GM20000 (cell line): ENCODE data around the gene DIAPH3.

ENCODE experiments used
- DNase-seq: peaks from one replicate; pipeline ENCODE4 v3.0.0; 2012; ENCODE audit warnings: low spot score
- TF ChIP-seq, protein P1 (sequence below): IDR thresholded peaks from 2 replicates; pipeline ENCODE4 v1.5.1; 2012; ENCODE audit warnings: mild to moderate bottlenecking, control low read depth; ENCODE audit errors: extremely low read depth, missing control alignments

The DIAPH3 gene

DNA sequence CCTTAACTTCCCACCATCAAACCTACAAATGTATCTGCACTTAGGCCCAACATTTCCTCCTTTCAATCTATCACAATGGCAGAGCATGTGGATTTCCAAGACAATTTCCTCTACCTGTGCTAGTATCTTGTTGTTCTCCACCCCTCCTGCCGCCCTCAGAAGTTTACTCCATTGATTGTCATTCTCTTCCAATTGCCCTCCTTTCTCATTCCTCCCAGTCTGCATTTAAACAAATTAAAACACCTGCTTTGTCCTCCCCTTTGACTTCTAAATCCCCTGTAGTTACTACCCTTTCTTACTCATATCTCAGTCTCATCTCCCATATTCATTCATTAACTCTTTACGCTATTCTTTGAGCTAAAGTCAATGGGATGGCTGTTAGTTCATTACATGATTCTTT is 370.6 kb downstream of the DIAPH3 start:
- TF ChIP-seq, protein P1, sequence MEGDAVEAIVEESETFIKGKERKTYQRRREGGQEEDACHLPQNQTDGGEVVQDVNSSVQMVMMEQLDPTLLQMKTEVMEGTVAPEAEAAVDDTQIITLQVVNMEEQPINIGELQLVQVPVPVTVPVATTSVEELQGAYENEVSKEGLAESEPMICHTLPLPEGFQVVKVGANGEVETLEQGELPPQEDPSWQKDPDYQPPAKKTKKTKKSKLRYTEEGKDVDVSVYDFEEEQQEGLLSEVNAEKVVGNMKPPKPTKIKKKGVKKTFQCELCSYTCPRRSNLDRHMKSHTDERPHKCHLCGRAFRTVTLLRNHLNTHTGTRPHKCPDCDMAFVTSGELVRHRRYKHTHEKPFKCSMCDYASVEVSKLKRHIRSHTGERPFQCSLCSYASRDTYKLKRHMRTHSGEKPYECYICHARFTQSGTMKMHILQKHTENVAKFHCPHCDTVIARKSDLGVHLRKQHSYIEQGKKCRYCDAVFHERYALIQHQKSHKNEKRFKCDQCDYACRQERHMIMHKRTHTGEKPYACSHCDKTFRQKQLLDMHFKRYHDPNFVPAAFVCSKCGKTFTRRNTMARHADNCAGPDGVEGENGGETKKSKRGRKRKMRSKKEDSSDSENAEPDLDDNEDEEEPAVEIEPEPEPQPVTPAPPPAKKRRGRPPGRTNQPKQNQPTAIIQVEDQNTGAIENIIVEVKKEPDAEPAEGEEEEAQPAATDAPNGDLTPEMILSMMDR = no peak
- DNase-seq = no peak

DNA sequence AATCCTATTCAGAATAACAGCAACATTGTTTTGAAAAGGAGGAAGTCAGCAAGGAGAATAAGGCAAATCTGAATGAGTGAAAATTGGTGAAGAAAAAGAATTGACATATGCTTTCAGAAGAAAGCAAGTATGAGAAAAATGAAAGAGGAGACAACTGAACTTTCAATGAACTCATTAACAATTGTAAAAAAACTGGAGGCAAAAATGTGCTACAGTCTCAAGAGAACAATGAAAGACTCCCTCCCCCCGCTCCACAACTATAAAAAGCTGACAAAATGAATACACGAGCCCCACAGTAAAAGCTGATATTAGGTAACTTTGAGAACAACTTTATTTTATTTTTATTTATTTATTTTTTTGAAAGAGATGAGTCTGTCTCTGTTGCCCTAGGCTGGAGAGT is 373.1 kb downstream of the DIAPH3 start:
- TF ChIP-seq, protein P1 = no peak
- DNase-seq = no peak

DNA sequence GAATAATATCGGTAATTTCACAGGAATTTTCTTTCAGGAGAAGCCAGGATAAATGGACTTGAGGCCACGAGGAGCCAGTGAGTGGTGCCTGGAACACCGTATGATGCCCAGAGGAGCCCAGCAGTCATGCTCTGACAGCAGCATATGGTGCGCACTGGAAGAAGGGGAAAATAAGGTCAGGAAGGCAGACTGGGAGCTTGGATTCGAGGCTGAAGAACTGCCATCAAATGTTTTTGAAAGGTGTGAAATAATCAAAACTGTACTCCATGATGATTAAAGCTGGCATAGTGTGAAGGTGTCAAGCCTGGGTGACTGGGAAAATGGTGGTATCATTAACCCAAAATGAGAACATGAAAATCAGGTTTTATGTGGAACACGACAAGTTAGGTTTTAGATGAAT is 374.2 kb downstream of the DIAPH3 start:
- DNase-seq = no peak
- TF ChIP-seq, protein P1 = no peak

DNA sequence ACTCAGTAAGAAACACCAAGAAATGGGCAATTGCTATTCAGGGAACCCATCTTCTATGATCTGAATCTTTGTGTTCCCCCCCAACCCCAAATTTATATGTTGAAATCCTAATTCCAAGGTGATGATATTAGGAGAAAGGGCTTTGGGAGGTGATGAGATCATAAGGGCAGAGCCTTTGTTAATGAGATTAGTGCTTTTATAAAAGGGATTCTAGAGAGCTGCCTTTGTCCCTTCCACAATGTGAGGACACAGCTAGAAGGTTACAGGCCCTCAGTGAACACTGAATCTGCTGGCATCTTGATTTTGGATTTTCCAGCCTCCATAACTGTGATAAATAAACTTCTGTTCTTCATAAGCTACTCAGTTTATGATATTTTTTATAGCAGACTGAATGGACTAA is 376.0 kb downstream of the DIAPH3 start:
- no peak for DNase-seq
- TF ChIP-seq, protein P1 = no peak

DNA sequence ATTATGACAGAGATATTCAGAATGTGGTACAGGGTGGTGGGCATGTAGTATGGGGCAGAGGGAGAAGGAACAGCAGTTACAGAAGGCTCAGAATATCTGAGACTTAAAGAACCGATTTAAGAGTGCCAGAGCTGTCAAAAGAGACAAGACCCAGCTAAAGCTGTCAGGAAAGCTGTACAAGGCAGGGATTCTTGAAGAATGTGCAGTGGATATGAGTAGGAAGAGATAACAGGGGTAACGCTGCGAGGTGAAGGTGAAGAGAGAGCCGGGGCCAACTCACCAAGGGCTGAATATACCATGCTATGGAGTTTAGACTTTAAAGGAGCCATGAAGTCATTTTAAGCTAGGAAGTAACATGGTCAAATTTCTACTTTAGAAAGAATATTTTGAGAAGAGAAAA is 381.0 kb downstream of the DIAPH3 start:
- TF ChIP-seq, protein P1 = no peak
- DNase-seq = no peak

DNA sequence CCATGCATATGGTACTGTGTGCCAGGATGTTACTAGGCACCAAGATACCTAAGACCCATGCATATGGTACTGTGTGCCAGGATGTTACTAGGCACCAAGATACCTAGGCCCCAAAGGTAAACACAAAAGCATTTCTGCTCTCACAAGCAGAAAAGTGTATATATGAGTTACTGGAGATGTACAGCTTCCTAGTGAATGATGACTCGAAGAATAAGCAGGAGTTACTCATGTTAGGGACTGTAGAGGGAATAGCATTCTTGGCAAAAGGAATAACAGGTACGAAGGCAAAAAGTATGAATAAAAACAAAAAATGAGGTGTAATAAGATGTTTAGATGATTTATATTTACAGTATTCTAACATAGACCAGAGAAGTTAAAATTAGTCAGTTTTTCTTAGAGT is 383.7 kb downstream of the DIAPH3 start:
- TF ChIP-seq, protein P1 = no peak
- no peak for DNase-seq

DNA sequence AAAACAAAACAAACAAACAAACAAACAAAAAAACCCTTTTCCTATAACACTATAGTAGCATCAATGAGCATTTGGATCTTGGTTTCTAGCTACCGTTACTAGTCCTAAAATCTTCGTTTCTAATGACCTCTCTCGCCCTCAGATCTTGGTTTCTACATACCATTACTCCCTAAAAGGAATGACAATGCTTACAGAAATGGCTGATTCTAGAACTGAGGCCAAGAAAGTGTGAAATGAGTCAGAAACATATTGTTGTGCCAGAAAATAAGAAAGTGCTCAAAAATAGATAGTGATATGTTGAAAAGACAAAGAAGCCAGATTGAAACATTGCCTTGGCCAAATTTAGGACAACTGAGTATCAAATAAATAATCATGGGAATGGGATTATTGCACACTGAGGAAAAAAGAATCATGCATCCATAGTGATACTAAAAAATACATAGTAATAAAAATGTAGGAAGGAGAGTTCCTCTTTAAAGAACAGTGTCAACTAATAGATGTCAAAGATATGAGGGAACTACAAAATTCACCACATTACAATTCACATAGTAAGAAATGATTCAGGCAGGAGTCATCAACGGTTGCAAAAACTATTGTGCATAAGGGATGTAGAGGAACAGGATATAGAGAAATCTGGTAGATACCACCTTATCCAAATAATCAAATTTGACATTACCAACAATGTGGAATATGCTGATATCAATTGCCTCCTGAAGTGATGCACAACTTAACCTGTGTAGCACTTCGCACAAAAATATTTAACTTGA is 386.6 kb downstream of the DIAPH3 start:
- no peak for DNase-seq
- TF ChIP-seq, protein P1 = no peak
